HG03159 (cell line): ENCODE measurements around the gene BBC3.
A peak's percentile ranks its signal among the peaks of the same experiment; 100 is the strongest.

Experiments used
- ATAC-seq: cut with Tn5 transposase; IDR thresholded peaks from one replicate; pipeline ENCODE4 v1.9.1; 2021; ENCODE audit warnings: mild to moderate bottlenecking, moderate library complexity; ENCODE audit not compliant: unreplicated experiment

BBC3 gene

DNA sequence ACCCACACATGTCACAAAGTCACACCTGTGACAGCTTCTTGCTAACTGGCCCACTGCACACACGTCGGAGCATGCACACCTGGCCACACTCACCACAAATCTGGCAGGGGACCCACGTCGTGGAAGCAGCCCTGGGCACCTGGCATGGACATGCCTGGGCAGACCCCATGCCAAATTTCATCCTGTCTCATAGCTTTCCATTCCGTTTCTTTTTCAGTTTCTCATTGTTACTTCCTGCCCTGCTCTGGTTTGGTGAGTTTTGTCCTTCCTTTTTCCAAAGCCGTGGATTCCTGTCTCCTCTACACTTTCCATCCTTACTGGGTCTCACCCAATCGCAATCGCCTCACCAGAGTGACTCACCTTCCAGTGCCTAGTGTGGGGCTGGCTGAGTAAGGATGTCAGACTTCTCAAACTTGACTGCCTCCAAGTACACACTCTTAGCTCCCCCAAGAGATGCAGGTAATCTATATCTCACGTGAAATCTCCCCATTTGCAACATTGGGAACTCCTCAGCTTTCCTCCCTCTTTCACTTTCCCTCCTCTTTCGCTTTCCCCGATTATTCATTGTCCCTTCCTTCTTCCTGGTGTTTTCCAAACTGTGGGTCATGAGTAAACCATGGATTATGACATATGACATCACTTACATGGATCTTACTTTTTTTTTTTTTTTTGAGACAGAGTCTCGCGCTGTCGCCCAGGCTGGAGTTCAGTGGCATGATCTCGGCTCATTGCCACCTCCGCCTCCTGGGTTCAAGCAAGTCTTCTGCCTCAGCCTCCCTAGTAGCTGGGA, 1.6 kb upstream of the BBC3 start:
- no peak for ATAC-seq

DNA sequence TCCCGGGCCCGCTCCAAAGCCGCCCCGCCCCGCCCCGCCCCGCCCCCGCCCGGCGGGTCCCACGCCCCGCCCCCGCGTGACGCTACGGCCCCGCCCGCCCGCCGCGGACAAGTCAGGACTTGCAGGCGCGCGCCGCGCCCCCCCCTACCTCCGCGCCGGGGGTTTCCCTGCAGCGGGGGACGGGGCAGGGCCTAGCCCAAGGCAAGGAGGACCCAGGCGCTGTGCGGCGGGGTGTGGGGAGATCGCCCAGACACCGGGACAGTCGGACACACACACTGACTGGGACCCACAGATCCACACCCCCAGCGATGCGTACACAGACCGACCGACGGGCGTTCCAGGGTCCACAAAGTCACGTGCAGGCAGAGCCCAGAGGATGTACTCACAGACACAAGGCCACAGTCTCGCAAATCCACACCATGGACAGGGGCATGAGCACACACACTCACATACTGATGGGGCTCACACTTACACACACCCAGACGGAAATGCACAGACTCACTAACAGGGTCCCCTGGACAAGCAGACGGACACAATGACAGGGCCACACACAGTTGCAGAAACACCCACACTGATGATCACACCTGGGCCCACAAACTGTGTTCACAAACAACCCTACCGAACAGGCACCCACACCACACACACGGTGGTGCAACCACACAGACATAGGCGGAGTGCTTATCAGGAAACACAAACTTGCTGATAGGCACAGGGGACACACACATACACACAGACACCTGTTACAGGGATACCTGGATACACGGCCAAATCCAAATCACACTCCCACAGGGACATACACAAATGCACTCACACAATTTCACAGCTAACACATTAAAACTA, 436 bp upstream of the BBC3 start:
- ATAC-seq: no peak

DNA sequence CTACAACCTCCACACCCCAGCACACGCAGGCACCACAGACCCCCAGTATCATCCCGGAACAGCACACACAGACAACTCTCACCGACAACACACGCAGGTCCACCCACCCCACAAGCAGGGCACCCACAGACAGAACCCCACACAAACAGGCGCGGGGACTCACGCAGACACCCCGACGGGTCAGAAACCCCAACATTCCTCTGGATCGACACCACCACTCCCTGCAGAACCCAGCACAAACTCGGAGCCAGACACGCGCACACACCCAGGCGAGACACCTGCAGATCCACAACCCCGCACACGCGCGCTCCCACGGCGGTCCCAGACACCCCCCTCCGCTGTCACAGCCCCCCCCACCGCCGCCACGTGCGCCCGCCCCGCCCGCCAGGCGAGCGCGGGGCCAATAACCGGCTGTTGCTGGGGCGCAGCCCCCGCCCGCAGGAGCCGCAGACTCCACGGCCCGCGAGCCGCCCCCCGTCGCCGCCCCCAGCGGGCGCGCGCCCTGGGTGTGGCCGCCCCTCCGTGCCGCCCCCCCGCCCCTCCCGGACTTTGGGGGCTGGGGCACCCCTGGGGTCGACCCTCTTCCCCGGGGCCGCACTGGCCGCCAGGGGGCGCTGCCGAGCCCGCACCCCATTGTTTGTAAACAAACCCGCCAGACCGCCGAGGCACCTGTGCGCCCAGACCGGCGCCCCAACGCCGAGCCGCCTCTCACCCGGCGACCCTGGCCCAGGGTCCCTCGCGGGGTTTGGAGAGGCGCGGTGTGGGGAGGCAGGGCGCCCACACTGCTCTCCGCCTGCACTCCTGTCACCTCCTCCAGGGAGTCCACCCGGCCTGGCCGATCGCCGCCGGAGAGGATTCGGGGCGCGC, 712 bp downstream of the BBC3 start:
- no peak for ATAC-seq

DNA sequence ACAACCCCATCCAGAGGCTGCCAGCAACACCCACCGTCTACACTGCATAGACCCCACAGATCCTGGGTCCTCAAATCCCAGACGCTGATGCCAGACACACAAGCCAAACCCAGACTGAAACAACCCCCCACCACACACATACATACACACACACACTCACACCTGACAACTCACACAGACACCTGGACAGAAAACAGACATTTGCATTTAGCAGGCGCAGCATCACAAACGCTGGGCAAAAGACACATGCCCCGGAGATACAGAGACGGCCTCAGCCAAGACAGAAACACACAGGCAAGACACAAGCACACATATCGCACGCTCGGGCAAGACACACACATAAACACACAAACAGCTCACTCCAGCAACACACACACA, 1.3 kb downstream of the BBC3 start:
- ATAC-seq: no peak

DNA sequence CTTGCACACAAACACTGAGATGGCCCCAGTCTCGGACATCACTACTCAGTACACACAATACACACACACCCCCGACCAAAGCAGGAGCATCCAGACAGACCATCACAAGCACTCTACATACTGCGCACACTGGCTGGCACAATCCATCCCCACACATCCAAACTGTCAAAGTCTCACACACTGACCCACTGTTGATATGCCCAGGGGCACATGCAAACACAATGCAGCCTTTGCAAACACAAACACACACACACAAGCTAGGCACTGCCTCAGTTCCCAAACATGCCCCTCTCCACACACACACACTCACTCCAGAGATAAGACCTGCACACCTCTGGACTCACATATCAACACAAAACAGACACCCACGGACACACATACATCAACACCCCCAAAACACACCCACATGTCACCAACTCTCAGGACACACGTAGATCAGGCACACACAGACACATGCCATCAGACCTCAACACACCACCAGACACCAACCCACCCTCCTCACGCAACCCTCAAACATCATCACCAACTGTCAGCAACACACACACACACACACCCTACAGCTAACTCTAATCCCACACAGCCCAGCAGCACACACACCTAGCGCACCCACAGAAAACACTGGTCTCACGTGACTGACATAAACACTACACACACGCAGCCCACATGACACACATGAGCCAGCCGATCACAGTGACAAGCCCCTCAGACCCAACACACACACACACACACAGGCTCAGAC, 1.9 kb downstream of the BBC3 start:
- no peak for ATAC-seq

DNA sequence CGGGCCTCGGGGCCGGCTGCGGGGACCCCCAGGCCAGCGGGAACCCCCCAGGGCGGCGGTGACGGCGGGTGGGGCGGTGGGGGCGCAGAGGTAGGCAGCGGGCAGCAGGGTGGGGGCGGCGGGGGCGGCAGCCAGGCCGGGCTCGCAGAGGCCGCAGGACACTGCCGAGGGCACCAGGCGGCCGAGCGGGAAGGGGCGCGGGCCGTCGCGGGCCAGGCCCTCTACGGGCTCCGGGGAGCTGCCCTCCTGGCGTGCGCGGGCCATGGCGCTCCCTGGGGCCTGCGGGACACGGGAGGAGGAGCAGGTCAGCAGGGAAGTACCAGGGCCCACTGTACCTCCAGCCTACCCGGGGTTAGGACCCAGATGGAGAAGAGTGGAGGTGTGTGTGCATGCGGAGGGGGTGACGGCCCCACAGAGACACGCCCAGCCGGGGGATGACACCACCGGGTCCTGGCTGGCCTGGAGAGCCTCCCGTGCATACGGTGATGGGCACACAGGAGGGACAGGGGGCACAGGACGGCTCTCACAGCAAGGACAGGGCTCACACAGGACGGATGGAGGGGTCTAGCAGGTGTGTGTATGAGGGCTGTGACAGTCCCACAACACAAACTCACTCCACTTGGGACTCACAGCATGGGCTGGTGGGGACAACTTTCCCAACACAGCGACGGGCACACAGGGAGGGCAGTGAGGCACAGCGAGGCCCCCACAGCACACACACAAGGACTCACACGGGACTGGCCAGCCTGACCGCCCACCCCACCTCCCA, 2.6 kb downstream of the BBC3 start:
- no peak for ATAC-seq

DNA sequence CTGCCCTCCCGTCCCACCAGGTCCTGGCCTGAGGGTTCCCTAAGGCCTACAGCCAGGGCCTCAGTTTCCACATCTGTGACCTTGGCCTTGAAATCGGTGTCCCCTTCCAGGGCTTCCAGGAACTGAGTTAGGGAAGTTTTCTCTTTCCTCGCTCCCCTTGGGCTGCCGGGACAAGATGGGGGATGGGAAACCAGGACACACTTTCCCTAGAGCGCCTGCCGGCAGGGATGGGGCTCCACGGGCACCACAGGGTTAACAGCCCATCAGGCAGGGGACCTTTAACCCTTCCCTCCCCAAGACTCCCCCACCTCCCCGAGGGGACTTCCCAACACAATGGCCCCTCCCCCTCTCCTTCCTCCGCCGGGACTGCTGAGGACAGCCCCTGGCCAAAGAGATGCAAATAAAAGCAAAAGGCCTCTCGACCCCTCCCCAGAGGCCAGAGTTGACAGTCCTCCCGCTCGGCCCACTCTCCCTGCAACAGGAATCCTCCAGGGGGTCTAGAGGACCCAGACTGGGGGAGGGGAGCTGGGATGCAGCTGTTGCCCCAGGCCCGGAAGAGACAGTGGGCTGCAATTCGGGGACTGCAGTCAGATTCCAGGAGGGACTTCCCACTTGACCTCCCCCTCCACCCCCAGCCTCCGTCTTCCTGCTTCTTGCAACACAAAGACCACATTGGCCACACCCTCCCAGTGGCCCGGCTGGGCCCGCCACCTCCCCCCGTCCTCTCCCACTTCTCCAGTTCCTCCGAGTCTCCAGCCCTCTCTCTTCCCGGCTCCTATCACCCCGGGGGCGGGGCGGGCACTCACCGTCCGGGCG, 3.4 kb downstream of the BBC3 start:
- ATAC-seq: no peak

DNA sequence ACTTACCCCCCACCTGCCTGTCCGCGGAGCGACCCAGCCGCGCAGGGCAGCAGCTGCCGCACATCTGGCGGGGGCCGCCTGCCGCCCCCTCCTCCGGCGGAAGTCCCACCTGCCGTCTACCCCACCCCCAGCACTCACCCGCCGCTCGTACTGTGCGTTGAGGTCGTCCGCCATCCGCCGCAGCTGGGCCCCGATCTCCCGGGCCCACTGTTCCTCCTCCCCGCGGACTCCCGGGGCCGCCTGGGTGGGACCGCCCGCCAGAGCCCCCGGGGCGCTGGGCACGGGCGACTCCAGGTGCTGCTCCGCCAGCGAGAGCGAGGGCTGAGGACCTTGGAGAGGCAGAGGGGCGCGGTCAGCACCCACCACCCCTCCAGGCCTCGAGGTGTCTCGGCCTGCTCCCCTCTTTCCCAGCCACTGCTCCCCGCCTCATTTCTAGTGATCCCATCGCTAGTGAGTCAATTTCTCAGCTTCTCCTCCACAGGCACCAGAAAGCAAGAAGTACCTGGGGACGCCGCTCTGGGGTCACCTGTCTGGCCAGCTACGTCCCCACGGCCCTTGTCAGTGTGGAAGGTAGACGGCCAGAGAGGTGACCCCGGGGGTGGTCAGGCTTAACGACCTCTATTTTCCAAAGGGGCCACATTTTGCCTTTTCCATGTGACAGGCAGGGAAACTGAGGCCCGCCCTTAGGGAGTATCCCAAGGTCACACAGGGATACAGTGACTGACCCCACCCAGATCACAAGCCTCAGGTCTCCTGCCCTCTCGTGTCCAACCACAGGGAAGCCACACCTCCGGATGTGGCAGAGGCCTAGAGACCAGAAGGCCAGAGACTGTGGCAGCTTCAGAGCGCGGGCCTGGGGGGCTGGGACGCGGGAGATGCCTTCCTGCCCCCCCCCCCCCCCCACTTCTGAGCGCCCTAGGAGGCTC, 4.3 kb downstream of the BBC3 start:
- peak; percentile 7 for ATAC-seq

DNA sequence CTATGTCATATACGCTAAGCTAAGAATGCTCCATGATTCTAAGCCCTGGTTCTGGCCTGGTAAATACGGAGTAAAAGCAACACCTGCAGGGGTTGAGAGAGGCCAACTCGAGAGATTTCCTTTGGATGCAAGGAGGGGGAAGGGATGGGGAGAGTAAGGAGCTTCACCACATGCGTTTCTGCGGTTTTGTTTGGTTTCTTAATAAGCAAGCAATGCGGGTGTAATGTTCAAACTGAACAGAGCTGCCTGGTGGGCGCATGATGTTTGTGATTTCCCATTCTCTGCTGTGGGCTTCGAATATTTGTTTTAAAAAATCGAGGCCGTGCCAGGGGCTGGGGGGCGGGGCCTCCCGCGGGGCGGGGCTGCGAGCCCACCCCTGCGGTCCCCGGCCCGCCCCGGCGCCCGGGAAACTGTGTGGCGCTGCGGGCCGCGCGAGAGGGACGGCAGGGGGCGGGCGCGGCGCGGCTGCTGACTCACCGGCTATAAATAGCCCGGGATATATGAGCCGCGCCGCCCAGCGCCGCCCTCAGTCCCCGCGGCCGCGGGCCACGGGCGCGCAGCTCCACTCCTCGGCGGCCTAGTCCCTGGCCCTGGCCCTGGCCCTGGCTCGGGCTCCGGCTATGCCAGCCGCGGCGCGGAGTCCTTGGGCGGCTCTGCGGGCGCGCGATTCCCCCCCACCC, 5.1 kb downstream of the BBC3 start:
- ATAC-seq: peak; percentile 37

DNA sequence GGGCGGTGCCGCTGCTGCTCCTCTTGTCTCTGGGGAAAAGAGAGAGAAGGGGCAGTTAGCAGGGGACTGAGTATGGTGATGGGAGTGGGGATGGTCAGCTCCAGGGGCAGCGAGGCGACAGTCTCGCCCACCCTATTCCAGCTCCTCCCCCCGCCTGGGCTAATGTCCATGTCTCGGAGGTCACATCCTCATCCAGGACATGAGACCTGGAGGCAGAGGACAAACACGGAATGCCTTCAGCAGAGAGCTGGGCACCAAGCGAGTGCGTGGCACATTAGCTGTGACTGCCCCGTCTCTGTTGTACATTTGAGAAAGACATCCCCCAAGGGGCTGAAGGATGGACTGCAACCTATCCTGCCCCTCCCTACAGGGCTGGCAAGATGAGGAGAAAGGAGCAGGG, 9.1 kb downstream of the BBC3 start:
- no peak for ATAC-seq

DNA sequence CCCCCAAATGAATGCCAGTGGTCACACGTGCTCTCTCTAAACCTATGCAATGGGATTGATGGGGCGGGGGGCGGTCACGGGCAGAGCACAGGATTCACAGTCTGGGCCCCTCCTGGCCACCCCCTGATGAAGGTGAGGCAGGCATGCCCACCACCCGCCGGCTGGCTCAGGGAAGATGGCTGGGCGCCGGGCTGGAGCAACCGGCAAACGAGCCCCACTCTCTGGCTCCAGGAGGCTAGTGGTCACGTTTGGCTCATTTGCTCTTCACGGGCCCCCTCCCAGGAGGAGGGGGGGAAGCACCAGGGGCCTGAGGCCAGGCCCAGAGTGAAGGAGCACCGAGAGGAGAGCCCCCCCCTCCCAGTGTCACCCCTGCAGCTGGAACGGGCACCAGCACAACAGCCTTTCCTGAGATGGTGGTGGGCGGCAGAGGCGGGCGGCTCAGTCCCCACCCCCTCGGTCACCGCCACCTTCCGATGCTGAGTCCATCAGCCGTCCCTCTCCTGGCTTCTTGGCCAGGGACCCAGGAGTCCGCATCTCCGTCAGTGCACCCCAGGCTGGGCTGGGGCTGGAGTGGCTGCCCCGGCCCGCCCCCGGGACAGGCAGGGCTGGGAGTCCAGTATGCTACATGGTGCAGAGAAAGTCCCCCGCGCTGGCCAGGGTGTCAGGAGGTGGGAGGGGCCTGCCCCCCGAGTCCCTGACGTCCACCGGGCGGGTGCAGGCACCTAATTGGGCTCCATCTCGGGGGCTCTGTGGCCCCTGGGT, 9.7 kb downstream of the BBC3 start:
- no peak for ATAC-seq

DNA sequence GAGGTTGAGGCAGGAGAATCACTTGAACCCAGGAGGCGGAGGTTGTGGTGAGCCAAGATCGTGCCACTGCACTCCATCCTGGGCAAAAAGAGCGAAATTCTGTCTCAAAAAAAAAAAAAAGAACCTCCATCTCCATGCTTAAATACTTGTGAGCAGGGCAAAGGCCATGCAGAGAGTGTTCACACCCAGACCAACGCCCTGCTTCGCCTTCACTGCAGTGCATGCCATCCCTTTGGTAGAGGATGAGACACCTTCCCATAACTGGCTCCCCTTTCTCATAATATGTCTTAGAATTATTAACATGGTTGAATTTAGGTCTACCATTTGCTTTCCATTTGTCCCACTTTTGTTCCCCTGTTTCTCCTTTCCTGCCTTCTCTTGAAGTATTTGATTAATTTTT, 15.4 kb downstream of the BBC3 start:
- no peak for ATAC-seq

DNA sequence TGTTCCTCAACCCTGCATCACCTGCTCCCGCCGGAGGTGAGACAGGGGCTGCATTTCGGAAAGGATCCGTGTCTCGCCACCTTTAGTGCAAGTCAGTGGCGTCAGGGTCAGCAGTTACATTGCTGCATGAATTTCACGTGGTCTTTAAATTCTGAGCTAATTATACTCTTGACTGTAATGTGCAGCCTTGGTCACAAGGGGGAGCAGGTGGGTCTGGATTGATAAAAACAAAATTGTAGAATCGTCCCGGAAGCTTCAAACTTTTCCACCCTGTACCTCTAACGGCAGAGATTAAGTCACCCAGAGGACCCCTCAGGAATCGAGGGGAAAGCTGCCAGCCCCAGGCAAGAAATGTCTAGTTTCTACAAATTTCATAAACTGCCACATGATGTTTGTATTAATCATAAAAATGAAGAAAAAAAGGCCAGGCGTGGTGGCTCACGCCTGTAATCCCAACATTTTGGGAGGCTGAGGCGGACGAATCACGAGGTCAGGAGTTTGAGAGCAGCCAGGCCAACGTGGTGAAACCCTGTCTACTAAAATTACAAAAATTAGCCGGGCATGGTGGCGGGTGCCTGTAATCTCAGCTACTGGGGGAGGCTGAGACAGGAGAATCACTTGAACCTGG, 20.2 kb downstream of the BBC3 start:
- no peak for ATAC-seq

DNA sequence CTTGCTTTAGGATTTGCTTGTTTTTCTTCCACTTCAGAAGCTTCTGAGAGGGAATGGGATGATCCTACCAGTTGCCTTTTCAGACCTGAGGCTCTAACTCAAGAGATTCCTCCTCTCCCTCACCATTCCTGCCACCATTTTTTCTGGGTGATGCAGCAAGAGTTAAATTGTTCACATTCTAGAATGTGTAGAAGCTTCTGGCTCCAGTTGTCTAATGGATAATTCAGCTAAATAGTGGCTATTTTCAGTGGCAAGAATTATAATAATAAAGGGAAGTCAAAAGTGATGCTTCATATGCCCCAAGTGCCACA, 20.9 kb downstream of the BBC3 start:
- no peak for ATAC-seq

DNA sequence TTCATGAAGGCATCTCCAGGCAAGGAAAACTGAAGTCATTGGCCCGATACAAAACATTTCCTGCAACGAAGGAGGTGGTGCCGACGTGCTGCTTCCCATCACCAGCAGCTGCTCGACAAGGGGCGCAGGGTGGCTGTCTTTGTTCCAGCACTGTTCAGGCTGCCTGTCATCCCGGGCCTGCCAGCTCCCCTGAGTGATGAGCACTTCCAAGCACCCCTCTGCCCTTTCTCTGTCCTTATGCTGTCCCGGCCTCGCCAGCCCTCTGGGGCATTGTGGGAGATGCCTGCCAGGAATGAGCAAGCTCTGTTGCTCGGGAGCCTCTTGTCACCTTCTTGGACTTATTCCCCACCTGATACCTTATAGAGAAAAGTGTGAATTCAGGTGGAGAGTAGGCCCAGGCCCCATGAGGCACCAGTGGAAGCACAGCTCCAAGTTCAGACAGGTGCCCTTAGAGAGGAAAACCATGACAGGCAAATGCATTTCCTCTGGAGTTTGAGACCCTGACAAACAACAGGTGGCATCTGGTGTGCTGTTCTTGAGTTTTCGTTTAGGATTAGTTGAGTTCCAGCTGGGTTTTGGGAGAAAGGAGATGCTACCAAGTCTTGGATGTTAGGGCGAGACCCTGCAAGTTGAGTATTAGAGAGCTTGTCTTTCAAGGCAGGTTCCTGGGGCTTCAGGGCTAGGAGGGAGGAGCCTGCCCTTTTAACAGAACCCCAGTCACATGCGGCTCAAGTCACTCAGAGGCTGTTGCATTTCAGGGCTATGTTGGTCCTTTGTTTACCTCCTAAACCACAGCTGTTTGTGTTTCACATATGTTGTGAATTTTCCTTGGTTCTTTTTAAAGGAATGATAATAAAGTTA, 21.4 kb downstream of the BBC3 start:
- ATAC-seq: no peak

DNA sequence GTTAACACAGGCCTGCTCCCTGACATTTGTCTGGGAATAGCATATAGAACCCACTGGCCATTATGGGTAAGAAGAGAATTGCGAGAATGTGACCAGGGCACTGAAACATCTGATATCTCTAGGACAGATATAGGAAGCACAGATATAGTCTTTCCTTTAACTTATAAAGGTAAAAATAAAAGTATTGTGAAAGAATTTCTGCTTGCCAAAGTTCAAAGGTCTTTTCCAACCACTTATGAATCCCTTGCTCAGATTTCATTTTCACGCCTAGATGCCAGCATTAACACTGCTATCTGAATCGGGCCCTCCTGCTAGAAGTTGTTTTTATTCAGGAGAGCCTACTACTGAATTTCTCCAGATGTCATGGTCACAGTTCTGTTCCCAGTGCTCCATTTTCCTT, 27.7 kb downstream of the BBC3 start:
- no peak for ATAC-seq
